Spleen (tissue), 7 donors: ENCODE results near the gene PAPPA2.

Experiments used
- POLR2A ChIP-seq, 3 donors: fragments of 450-650 bp; IDR thresholded peaks; one replicate each; pipeline ENCODE4 v1.5.1; 2017; ENCODE audit warnings: antibody characterized with exemption in 3 of 3, mild to moderate bottlenecking in 1 of 3
- TF ChIP-seq, protein P1 (sequence below), 11 experiments: fragments of 200-600 bp in 7 of 11; fragments of 450-650 bp in 4 of 11; sonication (generic) in 4 of 11; IDR thresholded peaks in 8 of 11; conservative IDR thresholded peaks in 3 of 11; 1 replicate in 7 of 11; 2 replicates in 4 of 11; pipeline versions ENCODE4 v1.4.0 to v1.8.0; 2016 to 2021; ENCODE audit warnings: antibody characterized with exemption in 11 of 11, inconsistent platforms in 4 of 11, mild to moderate bottlenecking in 1 of 11
- donor health status: DM: no; HTN: no; CAD: no; lungs with moderate emphysema.
- donor health status: DM: no; HTN: no; CAD: no.
- donor health status: DM: no; HTN: no; CAD: no.

DNA sequence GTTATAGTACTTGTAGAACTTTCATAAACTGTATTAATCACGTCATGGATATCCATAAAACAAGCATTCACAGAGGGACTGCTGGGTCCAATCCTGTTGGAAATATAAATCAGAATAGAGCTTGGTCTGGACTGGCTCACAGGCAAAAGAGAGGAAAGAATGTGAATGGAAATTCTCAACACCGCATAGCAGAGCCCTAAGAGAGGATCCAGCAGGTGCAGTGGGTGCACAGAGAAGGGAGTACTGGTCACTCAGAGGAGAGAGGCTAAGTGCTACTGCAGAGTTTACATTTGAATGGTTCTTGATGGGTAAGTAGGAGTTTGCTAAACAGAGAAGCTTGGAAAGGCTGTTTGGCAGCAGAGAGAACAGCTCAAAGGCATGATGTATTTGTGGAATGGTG lies 231.7 kb downstream of the PAPPA2 start:
- TF ChIP-seq, protein P1, sequence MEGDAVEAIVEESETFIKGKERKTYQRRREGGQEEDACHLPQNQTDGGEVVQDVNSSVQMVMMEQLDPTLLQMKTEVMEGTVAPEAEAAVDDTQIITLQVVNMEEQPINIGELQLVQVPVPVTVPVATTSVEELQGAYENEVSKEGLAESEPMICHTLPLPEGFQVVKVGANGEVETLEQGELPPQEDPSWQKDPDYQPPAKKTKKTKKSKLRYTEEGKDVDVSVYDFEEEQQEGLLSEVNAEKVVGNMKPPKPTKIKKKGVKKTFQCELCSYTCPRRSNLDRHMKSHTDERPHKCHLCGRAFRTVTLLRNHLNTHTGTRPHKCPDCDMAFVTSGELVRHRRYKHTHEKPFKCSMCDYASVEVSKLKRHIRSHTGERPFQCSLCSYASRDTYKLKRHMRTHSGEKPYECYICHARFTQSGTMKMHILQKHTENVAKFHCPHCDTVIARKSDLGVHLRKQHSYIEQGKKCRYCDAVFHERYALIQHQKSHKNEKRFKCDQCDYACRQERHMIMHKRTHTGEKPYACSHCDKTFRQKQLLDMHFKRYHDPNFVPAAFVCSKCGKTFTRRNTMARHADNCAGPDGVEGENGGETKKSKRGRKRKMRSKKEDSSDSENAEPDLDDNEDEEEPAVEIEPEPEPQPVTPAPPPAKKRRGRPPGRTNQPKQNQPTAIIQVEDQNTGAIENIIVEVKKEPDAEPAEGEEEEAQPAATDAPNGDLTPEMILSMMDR (IDR thresholded peaks at IDR 0.05 in 8 of 11, conservative IDR thresholded peaks at IDR 0.05 in 3 of 11): no peak
- no peak for TF ChIP-seq POLR2A (IDR thresholded peaks at IDR 0.05)
